Inflammatory macrophage treated with lipopolysaccharide for 1 hour (primary cell): ENCODE measurements around the gene ZNF30.
"Not testable (repeated sequence)": the region's sequence is repeated elsewhere in the genome, so short reads cannot be mapped to it uniquely, and the experiment has no call there.

ENCODE experiments used
- DNase-seq, 2 donors: peaks; one replicate each; pipeline ENCODE4 v3.0.0-alpha.2; 2020 to 2022

ZNF30 gene

GRCh38 chr19:34926685-34927375, at the start of gene ZNF30:
Gene ZNF30, plus strand, starts transcription at chr19:34926903. Its CDS starts 3,045 bp downstream, at chr19:34929948.
- peak; percentile 81 to 83 for DNase-seq

GRCh38 chr19:34879563-34879962, 47.1 kb upstream of the ZNF30 start:
- no peak for DNase-seq

- no peak for DNase-seq
Observed at GRCh38 chr19:34880034-34880433, 46.7 kb upstream of the ZNF30 start.

- DNase-seq: no peak
Observed at GRCh38 chr19:34881982-34882381, 44.7 kb upstream of the ZNF30 start.

- no peak for DNase-seq
Observed at GRCh38 chr19:34888091-34888490, 38.6 kb upstream of the ZNF30 start.

GRCh38 chr19:34900245-34900644, 26.5 kb upstream of the ZNF30 start:
- no peak for DNase-seq

- no peak for DNase-seq
Observed at GRCh38 chr19:34904664-34905527, 21.8 kb upstream of the ZNF30 start.

GRCh38 chr19:34910770-34911169, 15.9 kb upstream of the ZNF30 start:
- DNase-seq: no peak

- not testable (repeated sequence) for DNase-seq
Observed at GRCh38 chr19:34917144-34917543, 9.6 kb upstream of the ZNF30 start.

GRCh38 chr19:34918190-34918589, 8.5 kb upstream of the ZNF30 start:
- no peak for DNase-seq

GRCh38 chr19:34920090-34920786, 6.5 kb upstream of the ZNF30 start:
- not testable (repeated sequence) for DNase-seq

- no peak for DNase-seq
Observed at GRCh38 chr19:34925278-34925855, 1.3 kb upstream of the ZNF30 start.

- DNase-seq: no peak
Observed at GRCh38 chr19:34926361-34926684, 380 bp upstream of the ZNF30 start.

GRCh38 chr19:34932494-34932893, 5.8 kb downstream of the ZNF30 start:
- DNase-seq: no peak

GRCh38 chr19:34936184-34936583, 9.5 kb downstream of the ZNF30 start:
- no peak for DNase-seq

GRCh38 chr19:34938886-34939285, 12.2 kb downstream of the ZNF30 start:
- no peak for DNase-seq

- no peak for DNase-seq
Observed at GRCh38 chr19:34943861-34944573, 17.3 kb downstream of the ZNF30 start.

GRCh38 chr19:34953092-34953491, 26.4 kb downstream of the ZNF30 start:
- DNase-seq: no peak

- no peak for DNase-seq
Observed at GRCh38 chr19:34957830-34958751, 31.4 kb downstream of the ZNF30 start.

- no peak for DNase-seq
Observed at GRCh38 chr19:34959021-34959420, 32.3 kb downstream of the ZNF30 start.

- DNase-seq: no peak
Observed at GRCh38 chr19:34960103-34960805, 33.6 kb downstream of the ZNF30 start.
